ENCODE data around the gene FNDC3B. TPM values are rescaled to one million over a fixed set of nuclear protein-coding genes. Genes with fewer than 3 reads are reported as not detected.

Gene FNDC3B
- total and polyA plus RNA-seq, 4 donors, result 13.3 to 175 (median 100) TPM

GRCh38 chr3:172029425-172030098, 9.8 kb upstream of the FNDC3B start:
- no peak for TF ChIP-seq CTCF (IDR thresholded peaks at IDR 0.05; ENCODE audit: control extremely low read depth, extremely low read depth)
- no peak for DNase-seq
- no peaks in the 10 kb centered on the region for H3K27me3 ChIP-seq (ENCODE audit: control insufficient read depth in 3 of 3, insufficient read depth in 3 of 3, low read length in 2 of 3)
- WGBS, 2 donors, result 70 to 78% methylated on average over 3 of the region's 3 CpGs
- H3K4me3 ChIP-seq, result no peak overlapping the region
- H3K27ac ChIP-seq (ENCODE audit: low read depth in 1 of 2, low read length in 1 of 2), result no peak overlapping the region
- H3K36me3 ChIP-seq (ENCODE audit: control insufficient read depth in 4 of 4, insufficient read depth in 4 of 4, low read length in 4 of 4), result no peaks in the 10 kb centered on the region
- no peaks in the 10 kb centered on the region for H3K9me3 ChIP-seq (ENCODE audit: control insufficient read depth in 4 of 4, insufficient read depth in 3 of 4, low read length in 3 of 4)
- ATAC-seq (ENCODE audit: insufficient read depth, low FRiP score), result no peak
- peaks cover 0 to 1% (median 0%) of the 10 kb centered on the region in 5 donors for H3K4me1 ChIP-seq (ENCODE audit: control insufficient read depth in 5 of 5, insufficient read depth in 5 of 5, low read length in 5 of 5)
- no peak overlapping the region for H3K9ac ChIP-seq (ENCODE audit: insufficient read depth in 1 of 2, low read length in 2 of 2)

GRCh38 chr3:172030181-172030580, 9.2 kb upstream of the FNDC3B start:
- no peaks in the 10 kb centered on the region for H3K27me3 ChIP-seq (ENCODE audit: control insufficient read depth in 3 of 3, insufficient read depth in 3 of 3, low read length in 2 of 3)
- H3K27ac ChIP-seq (ENCODE audit: low read depth in 1 of 2, low read length in 1 of 2), result no peak overlapping the region
- no peaks in the 10 kb centered on the region for H3K36me3 ChIP-seq (ENCODE audit: control insufficient read depth in 4 of 4, insufficient read depth in 4 of 4, low read length in 4 of 4)
- TF ChIP-seq CTCF (IDR thresholded peaks at IDR 0.05; ENCODE audit: control extremely low read depth, extremely low read depth), result no peak
- DNase-seq (no peak), ATAC-seq (ENCODE audit: insufficient read depth, low FRiP score) (no peak)
- H3K9me3 ChIP-seq (ENCODE audit: control insufficient read depth in 4 of 4, insufficient read depth in 3 of 4, low read length in 3 of 4), result no peaks in the 10 kb centered on the region
- 72 to 89% methylated on average over 2 of the region's 2 CpGs for WGBS, 2 donors
- peaks cover 0 to 1% (median 0%) of the 10 kb centered on the region in 5 donors for H3K4me1 ChIP-seq (ENCODE audit: control insufficient read depth in 5 of 5, insufficient read depth in 5 of 5, low read length in 5 of 5)
- no peak overlapping the region for H3K9ac ChIP-seq (ENCODE audit: insufficient read depth in 1 of 2, low read length in 2 of 2)
- no peak overlapping the region for H3K4me3 ChIP-seq

- Histone ChIP-seq H3K4me3 (no peak overlapping the region), H3K27ac (ENCODE audit: low read depth in 1 of 2, low read length in 1 of 2) (no peak overlapping the region), H3K9me3 (ENCODE audit: control insufficient read depth in 4 of 4, insufficient read depth in 3 of 4, low read length in 3 of 4) (no peaks in the 10 kb centered on the region), H3K9ac (ENCODE audit: insufficient read depth in 1 of 2, low read length in 2 of 2) (no peak overlapping the region), H3K36me3 (ENCODE audit: control insufficient read depth in 4 of 4, insufficient read depth in 4 of 4, low read length in 4 of 4) (no peaks in the 10 kb centered on the region), H3K27me3 (ENCODE audit: control insufficient read depth in 3 of 3, insufficient read depth in 3 of 3, low read length in 2 of 3) (no peaks in the 10 kb centered on the region), H3K4me1 (ENCODE audit: control insufficient read depth in 5 of 5, insufficient read depth in 5 of 5, low read length in 5 of 5) (peaks cover 0 to 1% (median 0%) of the 10 kb centered on the region in 5 donors)
- ATAC-seq (ENCODE audit: insufficient read depth, low FRiP score) (no peak), DNase-seq (no peak)
- 84 to 86% methylated on average over 3 of the region's 3 CpGs for WGBS, 2 donors
- TF ChIP-seq CTCF (IDR thresholded peaks at IDR 0.05; ENCODE audit: control extremely low read depth, extremely low read depth), result no peak
These were observed 7.4 kb upstream of the FNDC3B start for GRCh38 chr3:172031996-172032395.

- H3K27me3 ChIP-seq (ENCODE audit: control insufficient read depth in 3 of 3, insufficient read depth in 3 of 3, low read length in 2 of 3), result no peaks in the 10 kb centered on the region
- no peak overlapping the region for H3K4me3 ChIP-seq
- ATAC-seq (ENCODE audit: insufficient read depth, low FRiP score), result no peak
- no peak overlapping the region for H3K9ac ChIP-seq (ENCODE audit: insufficient read depth in 1 of 2, low read length in 2 of 2)
- H3K4me1 ChIP-seq (ENCODE audit: control insufficient read depth in 5 of 5, insufficient read depth in 5 of 5, low read length in 5 of 5), result peaks cover 0 to 9% (median 0%) of the 10 kb centered on the region in 5 donors
- no peak for DNase-seq
- no peak overlapping the region for H3K27ac ChIP-seq (ENCODE audit: low read depth in 1 of 2, low read length in 1 of 2)
- TF ChIP-seq CTCF (IDR thresholded peaks at IDR 0.05; ENCODE audit: control extremely low read depth, extremely low read depth), result no peak
- 50 to 77% methylated on average over 2 of the region's 2 CpGs for WGBS, 2 donors
- no peaks in the 10 kb centered on the region for H3K36me3 ChIP-seq (ENCODE audit: control insufficient read depth in 4 of 4, insufficient read depth in 4 of 4, low read length in 4 of 4)
- H3K9me3 ChIP-seq (ENCODE audit: control insufficient read depth in 4 of 4, insufficient read depth in 3 of 4, low read length in 3 of 4), result no peaks in the 10 kb centered on the region
These were observed 6.0 kb upstream of the FNDC3B start for GRCh38 chr3:172033396-172033795.

Data from lung (tissue), 12 donors.